HCT116 (cell line): ENCODE data around the gene AOPEP. TPM values are rescaled to one million over a fixed set of nuclear protein-coding genes. Genes with fewer than 3 reads are reported as not detected.

ENCODE experiments used
- ATAC-seq: fragments of 200-7000 bp; cut with Tn5 transposase; 2 replicates; pipeline ENCODE4 v1.9.1; 2020; ENCODE audit warnings: mild to moderate bottlenecking, moderate library complexity
- BruUV-seq: library from RNA; stranded (reverse); fragments of 400-500 nt; replicated peaks from 2 replicates; lab custom pipeline; 2021; lab: Mats Ljungman, UMichigan
- CTCF ChIA-PET: fragments of 300-600 bp; sonication (Branson Sonifier 250); formaldehyde crosslinking; loops from one replicate; lab custom pipeline; 2021; ENCODE audit warnings: antibody characterized with exemption; lab: Charles Lee
- POLR2A ChIA-PET: fragments of 300-600, 350-600 bp; sonication (Branson Sonifier 250); formaldehyde crosslinking; loops from one replicate; lab custom pipeline; 2021; ENCODE audit warnings: antibody characterized with exemption; lab: Charles Lee
- RAD21 ChIA-PET, 2 experiments: fragments of 300-600 bp; sonication (Branson Sonifier 250); formaldehyde crosslinking; loops; one replicate each; lab custom pipeline; 2023; ENCODE audit warnings: low total read pairs in 2 of 2; ENCODE audit not compliant: uncharacterized antibody in 2 of 2, unreplicated experiment in 2 of 2, low non-redundant PET in 1 of 2; lab: Charles Lee
- DNase-seq: peaks from one replicate; pipeline ENCODE4 v3.0.0-alpha.2; 2010; ENCODE audit warnings: low read depth, low spot score
- H2AFZ ChIP-seq: fragments of 200-600 bp; shearing (Covaris generic), sonication (generic); 2 replicates; pipeline ENCODE4 v1.6.1; 2017; ENCODE audit warnings: low read depth, mixed run types, mixed read lengths, antibody characterized with exemption, low read length; ENCODE audit not compliant: poor library complexity, severe bottlenecking
- H3K27ac ChIP-seq: 2 replicates; pipeline ENCODE4 v1.5.1; 2012; ENCODE audit warnings: low read depth, low read length
- H3K27me3 ChIP-seq: fragments of 200-600 bp; sonication (generic); 2 replicates; pipeline ENCODE4 v1.6.1; 2016; ENCODE audit warnings: mixed run types, low read length, mixed read lengths; ENCODE audit not compliant: insufficient read depth
- H3K36me3 ChIP-seq, 2 experiments: fragments of 200-500 bp in 1 of 2; fragments of 200-600 bp in 1 of 2; sonication (Bioruptor generic) in 1 of 2; sonication (generic) in 1 of 2; 2 replicates each; pipeline versions ENCODE4 v1.5.1 to v1.6.1; 2014 to 2016; ENCODE audit warnings: low read length in 2 of 2, inconsistent platforms in 1 of 2, mixed read lengths in 1 of 2, mixed run types in 1 of 2; ENCODE audit not compliant: insufficient read depth in 2 of 2, control insufficient read depth in 1 of 2
- H3K4me1 ChIP-seq, 2 experiments: fragments of 200-600 bp in 1 of 2; sonication (generic) in 1 of 2; 2 replicates each; pipeline versions ENCODE4 v1.5.1 to v1.6.1; 2012 to 2017; ENCODE audit warnings: low read length in 2 of 2, inconsistent platforms in 1 of 2, mild to moderate bottlenecking in 1 of 2, mixed read lengths in 1 of 2, mixed run types in 1 of 2, moderate library complexity in 1 of 2; ENCODE audit not compliant: insufficient read depth in 2 of 2, control insufficient read depth in 1 of 2
- H3K4me2 ChIP-seq: fragments of 200-600 bp; sonication (generic); 2 replicates; pipeline ENCODE4 v1.6.1; 2017; ENCODE audit warnings: mixed run types, low read length, mixed read lengths
- H3K4me3 ChIP-seq, 2 experiments: fragments of 200-600 bp in 1 of 2; sonication (generic) in 1 of 2; replicated peaks in 1 of 2; 2 replicates each; pipeline ENCODE4 v1.5.1; 2011 to 2016; ENCODE audit warnings: low read length in 2 of 2, control low read depth in 1 of 2, low read depth in 1 of 2, mild to moderate bottlenecking in 1 of 2, mixed read lengths in 1 of 2, mixed run types in 1 of 2
- H3K79me2 ChIP-seq: fragments of 200-600 bp; sonication (generic); 2 replicates; pipeline ENCODE4 v1.6.1; 2017; ENCODE audit warnings: mild to moderate bottlenecking, mixed run types, low read length, moderate library complexity, mixed read lengths; ENCODE audit not compliant: insufficient read depth
- H3K9ac ChIP-seq: fragments of 200-600 bp; sonication (generic); 2 replicates; pipeline ENCODE4 v1.6.1; 2016; ENCODE audit warnings: low read length, mixed read lengths
- H3K9me2 ChIP-seq: fragments of 200-600 bp; sonication (generic), shearing (Covaris generic); 2 replicates; pipeline ENCODE4 v1.6.1; 2017; ENCODE audit warnings: mixed run types, mild to moderate bottlenecking, moderate library complexity; ENCODE audit not compliant: insufficient read depth
- H3K9me3 ChIP-seq, 2 experiments: fragments of 200-500 bp in 1 of 2; fragments of 200-600 bp in 1 of 2; sonication (Bioruptor generic) in 1 of 2; sonication (generic) in 1 of 2; 2 replicates each; pipeline ENCODE4 v1.6.1; 2014 to 2017; ENCODE audit warnings: low read length in 2 of 2, mixed read lengths in 2 of 2, inconsistent platforms in 1 of 2, low read depth in 1 of 2, mild to moderate bottlenecking in 1 of 2, mixed run types in 1 of 2, moderate library complexity in 1 of 2; ENCODE audit not compliant: control insufficient read depth in 1 of 2, insufficient read depth in 1 of 2
- H4K20me1 ChIP-seq: fragments of 200-600 bp; sonication (generic), shearing (Covaris generic); 2 replicates; pipeline ENCODE4 v1.6.1; 2017; ENCODE audit warnings: mixed run types, mild to moderate bottlenecking, moderate library complexity; ENCODE audit not compliant: insufficient read depth
- CEBPB ChIP-seq: IDR thresholded peaks from 2 replicates; pipeline ENCODE4 v1.6.1; 2012; ENCODE audit warnings: low read depth
- EGR1 ChIP-seq: IDR thresholded peaks from 2 replicates; pipeline ENCODE4 v1.6.1; 2012; ENCODE audit warnings: low read depth
- ELF1 ChIP-seq: IDR thresholded peaks from 2 replicates; pipeline ENCODE4 v1.6.1; 2012; ENCODE audit warnings: low read depth, borderline replicate concordance
- EZH2 ChIP-seq: fragments of 200-600 bp; sonication (generic); IDR thresholded peaks from 2 replicates; pipeline ENCODE4 v1.6.1; 2017; ENCODE audit warnings: antibody characterized with exemption, mixed run types
- EZH2phosphoT487 ChIP-seq: fragments of 200-600 bp; IDR thresholded peaks from 2 replicates; pipeline ENCODE4 v1.6.1; 2018; ENCODE audit warnings: antibody characterized with exemption, borderline replicate concordance
- FOSL1 ChIP-seq: IDR thresholded peaks from 2 replicates; pipeline ENCODE4 v1.6.1; 2012; ENCODE audit warnings: low read depth
- JUND ChIP-seq: IDR thresholded peaks from 2 replicates; pipeline ENCODE4 v1.6.1; 2012
- RAD21 ChIP-seq: IDR thresholded peaks from 2 replicates; pipeline ENCODE4 v1.6.1; 2012; ENCODE audit warnings: low read depth, mild to moderate bottlenecking
- SIN3A ChIP-seq: IDR thresholded peaks from 2 replicates; pipeline ENCODE4 v1.6.1; 2012; ENCODE audit warnings: low read depth
- SP1 ChIP-seq: IDR thresholded peaks from 2 replicates; pipeline ENCODE4 v1.6.1; 2012; ENCODE audit warnings: low read depth
- ZBTB33 ChIP-seq: IDR thresholded peaks from 2 replicates; pipeline ENCODE4 v1.6.1; 2011; ENCODE audit warnings: mild to moderate bottlenecking, low read length, moderate library complexity; ENCODE audit not compliant: insufficient replicate concordance; ENCODE audit errors: extremely low read depth
- ZFX ChIP-seq: fragments of 450-650 bp; IDR thresholded peaks from 2 replicates; pipeline ENCODE4 v1.6.1; 2017
- ZNF274 ChIP-seq: fragments of 200-500 bp; sonication (Bioruptor generic); IDR thresholded peaks from 2 replicates; pipeline ENCODE4 v1.6.1; 2014; ENCODE audit warnings: mild to moderate bottlenecking, low read depth, low read length, inconsistent platforms
- intact Hi-C: fragments of 100-400 bp; cut with micrococcal nuclease; formaldehyde crosslinking; loops from 2 replicates; pipeline ENCODE4 v1.10.0; 2022
- total RNA-seq: library from RNA; stranded (reverse); gene quantifications from one replicate; pipeline ENCODE4 v1.2.1, GENCODE V29; 2021; ENCODE audit not compliant: unreplicated experiment
- TF ChIP-seq, protein P1 (sequence below): IDR thresholded peaks from 2 replicates; pipeline ENCODE4 v1.6.1; 2012; ENCODE audit warnings: low read depth
- TF ChIP-seq, protein P2 (sequence below), 3 experiments: fragments of 200-600 bp in 1 of 3; sonication (generic) in 1 of 3; IDR thresholded peaks in 2 of 3; conservative IDR thresholded peaks in 1 of 3; 2 replicates each; pipeline ENCODE4 v1.5.1; 2012 to 2017; ENCODE audit warnings: low read depth in 2 of 3, low read length in 2 of 3, antibody characterized with exemption in 1 of 3, borderline replicate concordance in 1 of 3, control low read depth in 1 of 3, mild to moderate bottlenecking in 1 of 3, mixed read lengths in 1 of 3, mixed run types in 1 of 3, moderate library complexity in 1 of 3; ENCODE audit not compliant: insufficient read depth in 1 of 3

AOPEP gene
- total RNA-seq, 1 experiment from 2014 or later = 15.1 TPM

GRCh38 chr9:95099321-95100070, 373.0 kb downstream of the AOPEP start:
- ChIA-PET RAD21 (no interaction called here), CTCF (no interaction called here), POLR2A (no interaction called here)
- Histone ChIP-seq H3K4me1 (no peaks in the 10 kb centered on the region), H3K4me2 (no peak overlapping the region), H3K9me2 (no peaks in the 10 kb centered on the region), H3K36me3 (no peaks in the 10 kb centered on the region), H2AFZ (no peak overlapping the region), H3K79me2 (no peaks in the 10 kb centered on the region), H3K9ac (no peak overlapping the region), H3K27ac (no peak overlapping the region), H3K27me3 (no peaks in the 10 kb centered on the region), H3K9me3 (no peaks in the 10 kb centered on the region), H3K4me3 (no peak overlapping the region), H4K20me1 (no peaks in the 10 kb centered on the region)
- TF ChIP-seq ELF1 (no peak), ZNF274 (no peak), ZFX (no peak), JUND (no peak), RAD21 (no peak), SIN3A (no peak), EZH2 (no peak), SP1 (no peak), FOSL1 (no peak), EZH2phosphoT487 (no peak), CEBPB (no peak), ZBTB33 (no peak), EGR1 (no peak)
- TF ChIP-seq, protein P1, sequence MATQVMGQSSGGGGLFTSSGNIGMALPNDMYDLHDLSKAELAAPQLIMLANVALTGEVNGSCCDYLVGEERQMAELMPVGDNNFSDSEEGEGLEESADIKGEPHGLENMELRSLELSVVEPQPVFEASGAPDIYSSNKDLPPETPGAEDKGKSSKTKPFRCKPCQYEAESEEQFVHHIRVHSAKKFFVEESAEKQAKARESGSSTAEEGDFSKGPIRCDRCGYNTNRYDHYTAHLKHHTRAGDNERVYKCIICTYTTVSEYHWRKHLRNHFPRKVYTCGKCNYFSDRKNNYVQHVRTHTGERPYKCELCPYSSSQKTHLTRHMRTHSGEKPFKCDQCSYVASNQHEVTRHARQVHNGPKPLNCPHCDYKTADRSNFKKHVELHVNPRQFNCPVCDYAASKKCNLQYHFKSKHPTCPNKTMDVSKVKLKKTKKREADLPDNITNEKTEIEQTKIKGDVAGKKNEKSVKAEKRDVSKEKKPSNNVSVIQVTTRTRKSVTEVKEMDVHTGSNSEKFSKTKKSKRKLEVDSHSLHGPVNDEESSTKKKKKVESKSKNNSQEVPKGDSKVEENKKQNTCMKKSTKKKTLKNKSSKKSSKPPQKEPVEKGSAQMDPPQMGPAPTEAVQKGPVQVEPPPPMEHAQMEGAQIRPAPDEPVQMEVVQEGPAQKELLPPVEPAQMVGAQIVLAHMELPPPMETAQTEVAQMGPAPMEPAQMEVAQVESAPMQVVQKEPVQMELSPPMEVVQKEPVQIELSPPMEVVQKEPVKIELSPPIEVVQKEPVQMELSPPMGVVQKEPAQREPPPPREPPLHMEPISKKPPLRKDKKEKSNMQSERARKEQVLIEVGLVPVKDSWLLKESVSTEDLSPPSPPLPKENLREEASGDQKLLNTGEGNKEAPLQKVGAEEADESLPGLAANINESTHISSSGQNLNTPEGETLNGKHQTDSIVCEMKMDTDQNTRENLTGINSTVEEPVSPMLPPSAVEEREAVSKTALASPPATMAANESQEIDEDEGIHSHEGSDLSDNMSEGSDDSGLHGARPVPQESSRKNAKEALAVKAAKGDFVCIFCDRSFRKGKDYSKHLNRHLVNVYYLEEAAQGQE = no peak
- TF ChIP-seq, protein P2, sequence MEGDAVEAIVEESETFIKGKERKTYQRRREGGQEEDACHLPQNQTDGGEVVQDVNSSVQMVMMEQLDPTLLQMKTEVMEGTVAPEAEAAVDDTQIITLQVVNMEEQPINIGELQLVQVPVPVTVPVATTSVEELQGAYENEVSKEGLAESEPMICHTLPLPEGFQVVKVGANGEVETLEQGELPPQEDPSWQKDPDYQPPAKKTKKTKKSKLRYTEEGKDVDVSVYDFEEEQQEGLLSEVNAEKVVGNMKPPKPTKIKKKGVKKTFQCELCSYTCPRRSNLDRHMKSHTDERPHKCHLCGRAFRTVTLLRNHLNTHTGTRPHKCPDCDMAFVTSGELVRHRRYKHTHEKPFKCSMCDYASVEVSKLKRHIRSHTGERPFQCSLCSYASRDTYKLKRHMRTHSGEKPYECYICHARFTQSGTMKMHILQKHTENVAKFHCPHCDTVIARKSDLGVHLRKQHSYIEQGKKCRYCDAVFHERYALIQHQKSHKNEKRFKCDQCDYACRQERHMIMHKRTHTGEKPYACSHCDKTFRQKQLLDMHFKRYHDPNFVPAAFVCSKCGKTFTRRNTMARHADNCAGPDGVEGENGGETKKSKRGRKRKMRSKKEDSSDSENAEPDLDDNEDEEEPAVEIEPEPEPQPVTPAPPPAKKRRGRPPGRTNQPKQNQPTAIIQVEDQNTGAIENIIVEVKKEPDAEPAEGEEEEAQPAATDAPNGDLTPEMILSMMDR (IDR thresholded peaks at IDR 0.05 in 2 of 3, conservative IDR thresholded peaks at IDR 0.05 in 1 of 3; ENCODE audit: borderline replicate concordance in 1 of 3, insufficient read depth in 1 of 3, low read depth in 2 of 3, low read length in 2 of 3) = no peak
- intact Hi-C loops = no loop called here
- BruUV-seq = no TSS peak
- DNase-seq = no peak
- ATAC-seq = no peak
